GM19099 (cell line): ENCODE data around the gene PLXNB1.

Experiments
- POLR2A ChIP-seq: IDR thresholded peaks from 3 replicates; pipeline ENCODE4 v1.6.1; 2011; ENCODE audit warnings: low read depth; ENCODE audit not compliant: insufficient read length; ENCODE audit errors: extremely low read depth

The PLXNB1 gene

DNA sequence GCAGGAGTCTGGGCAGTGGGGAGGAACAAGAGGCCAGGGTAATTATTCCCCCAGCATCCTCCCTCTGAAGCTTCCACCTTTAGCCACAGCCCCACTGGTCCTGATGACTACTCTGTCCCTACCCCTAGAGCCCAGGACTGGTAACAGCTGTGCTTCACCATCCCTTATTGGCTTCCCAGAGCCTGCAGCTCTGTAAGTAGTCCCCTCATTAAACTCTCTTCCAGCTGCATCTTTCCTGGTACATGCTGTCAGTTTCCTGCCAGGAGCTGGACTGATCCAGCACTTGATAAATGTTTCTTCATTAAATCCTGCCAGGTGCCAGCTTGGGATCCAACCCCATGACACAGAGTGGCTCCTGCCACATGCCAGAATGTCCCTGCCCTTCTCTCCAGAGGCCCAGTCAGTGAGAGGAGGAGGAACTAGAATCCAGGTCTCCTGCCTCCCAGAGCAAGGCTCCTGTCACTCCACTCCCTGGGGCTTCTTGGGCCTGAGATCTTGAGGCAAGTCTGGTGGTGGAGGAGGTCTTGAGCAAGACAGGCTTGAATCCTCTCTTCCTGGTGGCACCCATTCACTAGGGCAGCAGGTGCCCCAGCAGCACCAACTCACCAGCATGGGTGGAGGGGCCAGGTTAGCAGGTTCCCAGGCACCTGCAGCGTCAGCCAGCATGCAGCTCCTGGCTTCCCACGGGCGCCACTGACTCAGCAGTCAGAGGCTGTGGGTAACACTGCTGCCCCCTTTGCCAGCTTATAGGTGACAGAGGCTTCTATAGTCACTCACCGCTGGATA is 30.3 kb downstream of the PLXNB1 start:
- TF ChIP-seq POLR2A: no peak

- no peak for TF ChIP-seq POLR2A
Measured at GRCh38 chr3:48398701-48399386, 31.0 kb downstream of the PLXNB1 start.

- TF ChIP-seq POLR2A: no peak
Measured at GRCh38 chr3:48397767-48398681, 31.9 kb downstream of the PLXNB1 start.

DNA sequence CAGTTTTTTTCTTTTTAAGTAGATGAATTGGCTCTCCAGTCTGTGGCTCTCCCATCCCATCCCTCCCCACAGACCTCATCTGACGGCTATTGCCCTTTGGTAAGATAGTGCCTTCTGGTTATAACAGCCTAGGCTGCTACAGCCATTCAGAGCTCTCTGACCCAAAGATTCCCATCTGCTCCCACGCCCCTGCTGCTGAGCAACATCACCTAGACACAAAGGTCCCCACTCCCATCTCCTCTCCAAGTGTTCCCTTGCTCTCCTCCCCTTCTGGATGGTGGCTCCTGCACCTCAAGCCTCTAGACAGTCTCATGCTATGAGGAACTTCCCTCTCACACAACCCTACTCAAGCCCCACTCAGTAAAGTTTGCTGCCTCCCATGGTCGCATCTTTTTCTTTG is 34.2 kb downstream of the PLXNB1 start:
- no peak for TF ChIP-seq POLR2A

- TF ChIP-seq POLR2A: no peak
Measured at GRCh38 chr3:48394391-48394790, 35.5 kb downstream of the PLXNB1 start.

GRCh38 chr3:48388966-48389365 is 40.9 kb downstream of the PLXNB1 start:
- no peak for TF ChIP-seq POLR2A

DNA sequence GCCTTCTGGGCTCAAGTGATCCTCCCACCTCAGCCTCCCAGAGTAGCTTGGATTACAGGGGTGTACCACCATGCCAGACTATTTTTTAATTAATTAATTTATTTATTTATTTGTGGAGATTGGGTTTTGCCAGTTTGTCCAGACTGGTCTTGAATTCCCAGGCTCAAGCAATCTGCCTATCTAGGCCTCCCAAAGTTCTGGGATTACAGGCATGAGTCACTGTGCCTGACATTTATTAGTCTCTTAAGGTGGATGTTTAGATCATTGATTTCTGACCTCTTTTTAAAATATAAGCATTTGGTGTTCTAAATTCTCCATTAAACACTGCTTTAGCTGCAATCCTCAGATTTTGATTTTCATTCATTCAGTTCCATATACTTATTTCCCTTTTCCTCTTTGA is 42.3 kb downstream of the PLXNB1 start:
- no peak for TF ChIP-seq POLR2A

- no peak for TF ChIP-seq POLR2A
Measured at GRCh38 chr3:48372862-48373435, 56.9 kb downstream of the PLXNB1 start.

DNA sequence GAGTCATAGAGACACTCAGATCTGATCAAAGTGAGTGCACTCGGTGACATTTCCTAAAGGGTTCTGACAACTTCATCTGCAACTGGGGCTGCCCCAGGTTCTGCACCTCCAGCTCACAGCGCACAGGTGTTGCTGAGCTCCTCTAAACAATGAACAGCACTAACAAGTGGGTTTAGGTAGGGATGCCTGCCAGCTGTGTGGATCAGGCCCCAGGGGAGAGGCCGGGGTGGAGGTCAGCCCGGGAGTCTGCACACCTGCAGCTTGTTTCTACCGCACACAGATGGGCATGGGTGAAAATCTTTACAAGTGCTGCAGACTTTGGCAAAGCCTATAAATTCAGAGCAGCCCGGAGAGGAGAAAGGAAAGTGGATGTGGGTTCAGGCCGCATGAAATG is 57.5 kb downstream of the PLXNB1 start:
- no peak for TF ChIP-seq POLR2A

DNA sequence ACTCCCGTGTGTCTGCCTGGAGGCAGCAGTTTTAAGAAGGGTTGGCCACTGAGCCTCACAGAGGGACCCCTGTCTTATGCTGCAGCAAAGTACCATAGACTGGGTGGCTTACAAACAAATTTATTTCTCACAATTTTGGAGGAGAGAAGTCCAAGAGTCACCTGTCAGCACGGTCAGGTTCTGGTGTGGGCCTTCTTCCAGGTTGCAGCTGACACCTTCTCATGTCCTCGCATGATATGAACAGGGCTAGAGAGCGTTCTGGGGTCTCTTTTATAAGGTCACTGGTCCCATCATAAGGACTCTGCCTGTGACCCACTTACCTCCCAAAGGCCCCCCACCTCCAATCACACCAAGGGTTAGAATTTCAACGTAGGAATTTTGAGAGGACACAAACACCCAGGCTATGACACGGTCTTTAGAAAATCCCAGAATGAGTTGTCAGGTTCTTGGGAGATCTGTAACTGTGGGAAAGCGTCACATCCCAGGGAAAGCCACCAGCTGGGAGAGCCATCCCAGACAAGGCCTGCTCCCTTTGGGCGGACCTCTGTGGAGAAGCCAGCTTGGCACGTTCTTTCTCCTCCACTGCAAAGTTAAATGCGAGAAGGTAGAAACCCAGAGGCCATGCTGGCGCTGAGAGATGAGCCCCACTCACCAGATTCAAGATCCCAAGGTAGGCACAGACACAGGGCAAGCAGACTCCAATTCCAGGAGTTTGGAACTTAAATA is 58.1 kb downstream of the PLXNB1 start, which contains the start of gene FBXW12:
Gene FBXW12 (plus strand): TSS at position 569 of the 726 bp plus-strand sequence. CDS start 549 bp downstream, outside the sequence.
- TF ChIP-seq POLR2A: no peak

DNA sequence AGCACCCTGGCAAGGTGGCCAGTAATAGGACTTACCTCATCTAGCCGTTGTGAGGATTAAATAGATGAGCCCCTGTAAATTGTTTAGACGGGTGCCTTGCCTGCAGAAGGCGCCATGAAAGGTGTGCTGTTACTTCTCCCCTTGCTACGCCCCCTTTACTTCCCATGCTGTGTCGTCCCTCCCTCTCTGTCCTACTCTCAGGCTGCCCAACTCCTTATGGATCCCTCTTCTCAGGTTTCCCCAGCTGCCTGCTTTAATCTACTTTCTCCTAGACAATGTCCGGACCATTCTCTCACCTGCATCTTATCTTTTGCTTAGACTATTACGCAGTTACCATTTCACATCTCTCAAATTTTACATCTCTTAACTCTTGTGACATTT is 59.6 kb downstream of the PLXNB1 start:
- no peak for TF ChIP-seq POLR2A

DNA sequence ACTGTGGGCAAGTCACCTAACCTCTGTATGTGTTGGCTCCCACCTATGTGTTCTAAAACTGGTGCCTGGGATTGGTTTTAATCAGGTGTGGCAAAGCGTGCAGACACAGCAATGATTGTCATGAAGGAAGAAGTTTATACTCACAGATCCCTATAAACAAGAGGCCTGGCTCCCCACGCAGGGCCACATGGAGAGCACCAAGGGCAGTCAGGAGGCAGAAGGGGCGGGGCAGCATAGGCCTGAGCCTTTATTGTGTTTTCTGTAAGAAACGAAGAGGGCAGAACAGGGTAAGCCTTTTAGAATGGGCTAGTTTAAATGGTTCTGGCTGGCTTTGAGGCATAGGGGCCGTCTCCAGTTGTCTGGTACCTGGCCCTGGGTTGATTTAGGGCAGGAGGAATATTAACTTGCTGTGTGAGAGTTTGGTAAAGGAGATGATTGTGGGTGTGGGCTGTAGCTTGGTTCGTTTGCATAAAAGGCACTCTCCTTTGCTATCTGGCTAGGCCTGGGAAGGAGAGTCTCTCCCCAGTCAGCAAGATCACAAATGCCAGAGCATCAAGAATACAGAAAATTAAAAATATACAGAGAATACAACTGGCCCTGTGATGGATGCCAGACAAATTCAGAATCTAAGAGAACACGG is 60.1 kb downstream of the PLXNB1 start:
- no peak for TF ChIP-seq POLR2A

GRCh38 chr3:48367201-48367600 is 62.7 kb downstream of the PLXNB1 start:
- no peak for TF ChIP-seq POLR2A

DNA sequence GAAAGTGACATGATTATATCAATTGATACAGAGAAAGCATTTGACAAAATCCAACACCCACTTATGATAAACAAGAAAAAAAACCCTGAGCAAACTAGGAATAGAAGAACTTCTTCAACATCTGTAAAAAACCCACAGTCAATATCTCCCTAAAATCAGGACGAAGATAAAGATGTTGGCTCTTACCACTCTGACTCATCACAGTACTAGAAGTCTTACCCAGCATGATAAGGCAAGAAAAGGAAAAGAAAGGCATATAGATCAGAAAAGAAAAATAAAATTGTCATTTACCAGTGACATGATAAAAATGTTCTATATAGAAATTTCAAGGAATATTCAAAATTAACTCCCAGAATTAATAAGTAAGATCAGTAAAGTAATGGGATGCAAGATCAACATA is 65.0 kb downstream of the PLXNB1 start:
- TF ChIP-seq POLR2A: no peak
